ENCODE measurements around the gene REN.

Gene REN

GRCh38 chr1:204166219-204166618 is at the start of gene REN:
Gene REN, minus strand, starts transcription at chr1:204166337. Its CDS starts 44 bp downstream, at chr1:204166293.
- no peak within 1 kb of the TSS for H3K4me3 ChIP-seq (ENCODE audit: low read depth, low read length)
- DNase-seq (ENCODE audit: low read depth) = no peak

- H3K4me3 ChIP-seq (ENCODE audit: low read depth, low read length) = no peak within 1 kb of the TSS
- DNase-seq (ENCODE audit: low read depth) = peak; percentile 47
Observed at GRCh38 chr1:204213668-204214662, 47.8 kb upstream of the REN start, which contains the start of gene GOLT1A. Gene GOLT1A, minus strand, starts transcription at chr1:204213988. Its CDS starts 82 bp downstream, at chr1:204213906.

GRCh38 chr1:204212715-204213114 is 46.6 kb upstream of the REN start:
- no peak overlapping the region for H3K4me3 ChIP-seq (ENCODE audit: low read depth, low read length)
- no peak for DNase-seq (ENCODE audit: low read depth)

- no peak overlapping the region for H3K4me3 ChIP-seq (ENCODE audit: low read depth, low read length)
- no peak for DNase-seq (ENCODE audit: low read depth)
Observed at GRCh38 chr1:204211046-204211445, 44.9 kb upstream of the REN start.

GRCh38 chr1:204207136-204207616 is 41.0 kb upstream of the REN start:
- H3K4me3 ChIP-seq (ENCODE audit: low read depth, low read length) = no peak overlapping the region
- DNase-seq (ENCODE audit: low read depth) = no peak

- no peak overlapping the region for H3K4me3 ChIP-seq (ENCODE audit: low read depth, low read length)
- no peak for DNase-seq (ENCODE audit: low read depth)
Observed at GRCh38 chr1:204206121-204206520, 40.0 kb upstream of the REN start.

GRCh38 chr1:204205486-204205885 is 39.3 kb upstream of the REN start:
- no peak for DNase-seq (ENCODE audit: low read depth)
- no peak overlapping the region for H3K4me3 ChIP-seq (ENCODE audit: low read depth, low read length)

- no peak overlapping the region for H3K4me3 ChIP-seq (ENCODE audit: low read depth, low read length)
- no peak for DNase-seq (ENCODE audit: low read depth)
Observed at GRCh38 chr1:204204944-204205343, 38.8 kb upstream of the REN start.

- no peak for DNase-seq (ENCODE audit: low read depth)
Observed at GRCh38 chr1:204203206-204203767, 37.1 kb upstream of the REN start.

GRCh38 chr1:204202481-204202880 is 36.3 kb upstream of the REN start:
- no peak overlapping the region for H3K4me3 ChIP-seq (ENCODE audit: low read depth, low read length)
- no peak for DNase-seq (ENCODE audit: low read depth)

More at GRCh38 chr1:204203206-204203767, 37.1 kb upstream of the REN start:
- no peak overlapping the region for H3K4me3 ChIP-seq (ENCODE audit: low read depth, low read length)

GRCh38 chr1:204201348-204202040 is 35.4 kb upstream of the REN start:
- no peak for DNase-seq (ENCODE audit: low read depth)
- no peak overlapping the region for H3K4me3 ChIP-seq (ENCODE audit: low read depth, low read length)

- DNase-seq (ENCODE audit: low read depth) = no peak
- H3K4me3 ChIP-seq (ENCODE audit: low read depth, low read length) = no peak overlapping the region
Observed at GRCh38 chr1:204199579-204199978, 33.4 kb upstream of the REN start.

- peak; percentile 40 for DNase-seq (ENCODE audit: low read depth)
- no peak overlapping the region for H3K4me3 ChIP-seq (ENCODE audit: low read depth, low read length)
Observed at GRCh38 chr1:204198348-204199340, 32.5 kb upstream of the REN start.

GRCh38 chr1:204197068-204197467 is 30.9 kb upstream of the REN start:
- no peak for DNase-seq (ENCODE audit: low read depth)
- no peak overlapping the region for H3K4me3 ChIP-seq (ENCODE audit: low read depth, low read length)

GRCh38 chr1:204196068-204196795 is 30.1 kb upstream of the REN start, which contains the start of gene KISS1:
Gene KISS1, minus strand, starts transcription at chr1:204196491. Its CDS starts 3,615 bp downstream, at chr1:204192876.
- H3K4me3 ChIP-seq (ENCODE audit: low read depth, low read length) = no peak within 1 kb of the TSS
- DNase-seq (ENCODE audit: low read depth) = no peak

- H3K4me3 ChIP-seq (ENCODE audit: low read depth, low read length) = no peak overlapping the region
- DNase-seq (ENCODE audit: low read depth) = no peak
Observed at GRCh38 chr1:204194771-204195170, 28.6 kb upstream of the REN start.

- no peak for DNase-seq (ENCODE audit: low read depth)
- no peak overlapping the region for H3K4me3 ChIP-seq (ENCODE audit: low read depth, low read length)
Observed at GRCh38 chr1:204194080-204194479, 27.9 kb upstream of the REN start.
